SK-N-SH (cell line): ENCODE measurements around the gene AIF1L. TPM values are rescaled to one million over a fixed set of nuclear protein-coding genes. Genes with fewer than 3 reads are reported as not detected.

Experiments
- CTCF ChIA-PET: fragments of 300-600, 350-600 bp; formaldehyde crosslinking; extraction: SDS; loops from one replicate; lab custom pipeline; 2021; lab: Yijun Ruan, JAX
- POLR2A ChIA-PET: fragments of 350-600 bp; sonication (Branson Sonifier 250); formaldehyde crosslinking; extraction: SDS; loops from one replicate; lab custom pipeline; 2020; ENCODE audit warnings: antibody characterized with exemption, inconsistent platforms; lab: Yijun Ruan, JAX
- DNase-seq: peaks from one replicate; pipeline ENCODE4 v3.0.0; 2012
- H2AFZ ChIP-seq: fragments of 200-600 bp; sonication (generic); 2 replicates; pipeline ENCODE4 v1.8.1; 2016; ENCODE audit warnings: antibody characterized with exemption, mild to moderate bottlenecking, low read depth
- H3F3A ChIP-seq: fragments of 200-600 bp; sonication (generic); replicated peaks from 2 replicates; pipeline ENCODE3; 2016; ENCODE audit warnings: antibody characterized with exemption, mild to moderate bottlenecking; ENCODE audit not compliant: insufficient read depth
- H3K27ac ChIP-seq, 2 experiments: fragments of 200-500 bp in 1 of 2; fragments of 200-600 bp in 1 of 2; sonication (Bioruptor generic) in 1 of 2; sonication (generic), shearing (Covaris generic) in 1 of 2; 2 replicates each; pipeline versions ENCODE4 v1.5.1 to v1.6.1; 2014 to 2016; ENCODE audit warnings: low read depth in 2 of 2, inconsistent platforms in 1 of 2, low read length in 1 of 2, mild to moderate bottlenecking in 1 of 2, mixed read lengths in 1 of 2
- H3K27me3 ChIP-seq: fragments of 200-600 bp; sonication (generic), shearing (Covaris generic); 2 replicates; pipeline ENCODE4 v1.6.1; 2016; ENCODE audit warnings: mixed run types; ENCODE audit not compliant: insufficient read depth
- H3K36me3 ChIP-seq, 2 experiments: fragments of 200-500 bp in 1 of 2; fragments of 200-600 bp in 1 of 2; sonication (Bioruptor generic) in 1 of 2; sonication (generic) in 1 of 2; replicated peaks in 1 of 2; 2 replicates each; pipeline versions ENCODE3 to v1.5.1; 2014 to 2016; ENCODE audit warnings: low read length in 1 of 2, mild to moderate bottlenecking in 1 of 2; ENCODE audit not compliant: insufficient read depth in 2 of 2, control insufficient read depth in 1 of 2
- H3K4me1 ChIP-seq, 2 experiments: fragments of 200-500 bp in 1 of 2; fragments of 200-600 bp in 1 of 2; sonication (Bioruptor generic) in 1 of 2; sonication (generic), shearing (Covaris generic) in 1 of 2; 2 replicates each; pipeline versions ENCODE4 v1.5.1 to v1.6.1; 2014 to 2016; ENCODE audit warnings: low read depth in 1 of 2, low read length in 1 of 2, mixed run types in 1 of 2; ENCODE audit not compliant: insufficient read depth in 2 of 2, control insufficient read depth in 1 of 2
- H3K4me2 ChIP-seq: fragments of 200-600 bp; sonication (generic), shearing (Covaris generic); 2 replicates; pipeline ENCODE4 v1.6.1; 2017; ENCODE audit warnings: mixed run types
- H3K4me3 ChIP-seq, 2 experiments: fragments of 200-500 bp in 1 of 2; fragments of 200-600 bp in 1 of 2; sonication (Bioruptor generic) in 1 of 2; sonication (generic), shearing (Covaris generic) in 1 of 2; 2 replicates each; pipeline versions ENCODE4 v1.5.1 to v1.8.1; 2014 to 2016; ENCODE audit warnings: low read depth in 2 of 2, inconsistent platforms in 1 of 2, low read length in 1 of 2, mild to moderate bottlenecking in 1 of 2, mixed read lengths in 1 of 2, moderate library complexity in 1 of 2
- H3K79me2 ChIP-seq: fragments of 200-600 bp; sonication (generic); 2 replicates; pipeline ENCODE4 v1.8.1; 2017; ENCODE audit warnings: mild to moderate bottlenecking; ENCODE audit not compliant: insufficient read depth
- H3K9ac ChIP-seq: fragments of 200-600 bp; sonication (generic); 2 replicates; pipeline ENCODE4 v1.6.1; 2017; ENCODE audit warnings: mixed run types
- H3K9me2 ChIP-seq: fragments of 200-600 bp; sonication (generic); 2 replicates; pipeline ENCODE4 v1.6.1; 2017; ENCODE audit warnings: mixed run types
- H3K9me3 ChIP-seq: fragments of 200-600 bp; sonication (generic); 2 replicates; pipeline ENCODE4 v1.6.1; 2017; ENCODE audit warnings: mixed run types, mild to moderate bottlenecking, moderate library complexity
- H4K20me1 ChIP-seq: fragments of 200-600 bp; sonication (generic); 2 replicates; pipeline ENCODE4 v1.6.1; 2017; ENCODE audit warnings: mild to moderate bottlenecking, mixed run types; ENCODE audit not compliant: insufficient read depth
- CHD2 ChIP-seq: fragments of 150-350 bp; IDR thresholded peaks from 2 replicates; pipeline ENCODE4 v1.6.1; 2018; ENCODE audit warnings: low read length; ENCODE audit not compliant: partially characterized antibody
- EP300 ChIP-seq, 2 experiments: IDR thresholded peaks; 2 replicates each; pipeline versions ENCODE4 v1.4.0 to v1.6.1; 2012; ENCODE audit warnings: borderline replicate concordance in 1 of 2, low read depth in 1 of 2, low read length in 1 of 2
- EZH2phosphoT487 ChIP-seq: fragments of 200-600 bp; sonication (generic); IDR thresholded peaks from 2 replicates; pipeline ENCODE4 v1.6.1; 2017; ENCODE audit warnings: low read depth, mixed run types, mild to moderate bottlenecking, antibody characterized with exemption, moderate library complexity, borderline replicate concordance
- FOSL2 ChIP-seq: IDR thresholded peaks from 2 replicates; pipeline ENCODE4 v1.4.0; 2012; ENCODE audit warnings: low read depth, mild to moderate bottlenecking, moderate library complexity, borderline replicate concordance
- GABPA ChIP-seq: IDR thresholded peaks from 2 replicates; pipeline ENCODE4 v1.4.0; 2012; ENCODE audit warnings: low read depth, mild to moderate bottlenecking
- GATA2 ChIP-seq: sonication (generic); formaldehyde crosslinking; IDR thresholded peaks from 2 replicates; pipeline ENCODE4 v1.5.0; 2020; ENCODE audit warnings: mild to moderate bottlenecking, missing genetic modification reagents
- JUND ChIP-seq: IDR thresholded peaks from 2 replicates; pipeline ENCODE4 v1.4.0; 2012
- MEF2A ChIP-seq: IDR thresholded peaks from 2 replicates; pipeline ENCODE4 v1.4.0; 2012; ENCODE audit warnings: low read depth, borderline replicate concordance
- MXI1 ChIP-seq: IDR thresholded peaks from 2 replicates; pipeline ENCODE4 v1.6.1; 2012; ENCODE audit warnings: mild to moderate bottlenecking, low read depth, low read length, improper control_type of control experiment
- NRF1 ChIP-seq: IDR thresholded peaks from 2 replicates; pipeline ENCODE4 v1.6.1; 2012; ENCODE audit warnings: low read depth, mild to moderate bottlenecking, low read length
- SIN3A ChIP-seq: IDR thresholded peaks from 2 replicates; pipeline ENCODE4 v1.6.1; 2012; ENCODE audit warnings: low read depth, mild to moderate bottlenecking, low read length, moderate library complexity, borderline replicate concordance
- WGBS: methylation state at CpG from one replicate; pipeline ENCODE4 v1.1.6; 2017; ENCODE audit warnings: low lambda C conversion rate; 5-methylcytosine and 5-hydroxymethylcytosine counted together
- polyA plus RNA-seq, 3 experiments: library from polyadenylated mRNA; depleted of rRNA; stranded (reverse); fragments of >200 nt; gene quantifications; 2 replicates each; pipeline ENCODE4 v1.2.3, GENCODE V29; 2012
- TF ChIP-seq, protein P1 (sequence below): fragments of 150-350 bp; IDR thresholded peaks from 2 replicates; pipeline ENCODE4 v1.6.1; 2016; ENCODE audit warnings: mild to moderate bottlenecking, low read depth, low read length
- TF ChIP-seq, protein P2 (sequence below): fragments of 150-350 bp; IDR thresholded peaks from 2 replicates; pipeline ENCODE4 v1.6.1; 2017; ENCODE audit warnings: antibody characterized with exemption, low read length, low read depth, borderline replicate concordance
- TF ChIP-seq, protein P3 (sequence below): IDR thresholded peaks from 2 replicates; pipeline ENCODE4 v1.6.1; 2012; ENCODE audit warnings: mild to moderate bottlenecking, low read depth, low read length, moderate library complexity

AIF1L gene
- polyA plus RNA-seq, 1 of the 3 experiments (the other 2 are of a cell fraction) = 0.26 TPM

DNA sequence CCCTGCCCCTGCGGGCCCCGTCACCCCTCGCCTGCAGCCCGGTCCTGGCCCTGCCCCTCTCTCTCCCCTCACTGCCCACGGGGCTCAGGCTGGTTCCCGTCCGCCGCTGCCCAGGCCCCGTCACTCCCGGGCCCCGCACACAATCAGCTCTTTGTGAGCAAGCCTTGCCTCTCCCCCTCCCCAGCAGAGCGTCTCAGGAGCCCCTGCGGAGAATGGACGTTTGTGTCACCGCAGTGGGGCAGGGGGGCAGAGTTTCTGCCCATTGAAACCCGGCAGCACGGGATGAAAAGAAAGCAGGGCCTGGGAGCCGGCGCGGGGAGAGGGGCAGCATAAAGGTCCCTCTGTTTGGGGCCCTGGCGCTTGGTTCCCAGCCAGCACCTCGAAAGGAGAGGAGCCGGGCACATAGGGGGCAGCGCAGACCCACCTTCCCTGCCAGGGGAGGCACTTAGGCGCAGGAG, 15.6 kb downstream of the AIF1L start:
- H2AFZ ChIP-seq = no peak overlapping the region
- CTCF ChIA-PET = interaction anchor here (1.2 kb wide), 1 partner anchor 51 kb away, joined by 3 read pairs; no protein-coding TSS in a partner anchor
- POLR2A ChIA-PET = no interaction called here

More for the DNA sequence above, 15.6 kb downstream of the AIF1L start:
- no peaks in the 10 kb centered on the region for H3K79me2 ChIP-seq
- H3K9me2 ChIP-seq = no peaks in the 10 kb centered on the region
- H3K27ac ChIP-seq = no peak overlapping the region
- no peak overlapping the region for H3K4me3 ChIP-seq
- TF ChIP-seq GABPA (no peak), SIN3A (no peak), MEF2A (no peak), GATA2 (CRISPR knock-in tag) (no peak), JUND (no peak), EP300 (IDR thresholded peaks at IDR 0.05; ENCODE audit: borderline replicate concordance in 1 of 2, low read depth in 1 of 2, low read length in 1 of 2) (no peak), MXI1 (no peak), CHD2 (no peak), EZH2phosphoT487 (no peak), NRF1 (no peak), FOSL2 (no peak)
- TF ChIP-seq, protein P1, sequence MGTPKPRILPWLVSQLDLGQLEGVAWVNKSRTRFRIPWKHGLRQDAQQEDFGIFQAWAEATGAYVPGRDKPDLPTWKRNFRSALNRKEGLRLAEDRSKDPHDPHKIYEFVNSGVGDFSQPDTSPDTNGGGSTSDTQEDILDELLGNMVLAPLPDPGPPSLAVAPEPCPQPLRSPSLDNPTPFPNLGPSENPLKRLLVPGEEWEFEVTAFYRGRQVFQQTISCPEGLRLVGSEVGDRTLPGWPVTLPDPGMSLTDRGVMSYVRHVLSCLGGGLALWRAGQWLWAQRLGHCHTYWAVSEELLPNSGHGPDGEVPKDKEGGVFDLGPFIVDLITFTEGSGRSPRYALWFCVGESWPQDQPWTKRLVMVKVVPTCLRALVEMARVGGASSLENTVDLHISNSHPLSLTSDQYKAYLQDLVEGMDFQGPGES = no peak
- TF ChIP-seq, protein P2, sequence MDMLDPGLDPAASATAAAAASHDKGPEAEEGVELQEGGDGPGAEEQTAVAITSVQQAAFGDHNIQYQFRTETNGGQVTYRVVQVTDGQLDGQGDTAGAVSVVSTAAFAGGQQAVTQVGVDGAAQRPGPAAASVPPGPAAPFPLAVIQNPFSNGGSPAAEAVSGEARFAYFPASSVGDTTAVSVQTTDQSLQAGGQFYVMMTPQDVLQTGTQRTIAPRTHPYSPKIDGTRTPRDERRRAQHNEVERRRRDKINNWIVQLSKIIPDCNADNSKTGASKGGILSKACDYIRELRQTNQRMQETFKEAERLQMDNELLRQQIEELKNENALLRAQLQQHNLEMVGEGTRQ = no peak
- TF ChIP-seq, protein P3, sequence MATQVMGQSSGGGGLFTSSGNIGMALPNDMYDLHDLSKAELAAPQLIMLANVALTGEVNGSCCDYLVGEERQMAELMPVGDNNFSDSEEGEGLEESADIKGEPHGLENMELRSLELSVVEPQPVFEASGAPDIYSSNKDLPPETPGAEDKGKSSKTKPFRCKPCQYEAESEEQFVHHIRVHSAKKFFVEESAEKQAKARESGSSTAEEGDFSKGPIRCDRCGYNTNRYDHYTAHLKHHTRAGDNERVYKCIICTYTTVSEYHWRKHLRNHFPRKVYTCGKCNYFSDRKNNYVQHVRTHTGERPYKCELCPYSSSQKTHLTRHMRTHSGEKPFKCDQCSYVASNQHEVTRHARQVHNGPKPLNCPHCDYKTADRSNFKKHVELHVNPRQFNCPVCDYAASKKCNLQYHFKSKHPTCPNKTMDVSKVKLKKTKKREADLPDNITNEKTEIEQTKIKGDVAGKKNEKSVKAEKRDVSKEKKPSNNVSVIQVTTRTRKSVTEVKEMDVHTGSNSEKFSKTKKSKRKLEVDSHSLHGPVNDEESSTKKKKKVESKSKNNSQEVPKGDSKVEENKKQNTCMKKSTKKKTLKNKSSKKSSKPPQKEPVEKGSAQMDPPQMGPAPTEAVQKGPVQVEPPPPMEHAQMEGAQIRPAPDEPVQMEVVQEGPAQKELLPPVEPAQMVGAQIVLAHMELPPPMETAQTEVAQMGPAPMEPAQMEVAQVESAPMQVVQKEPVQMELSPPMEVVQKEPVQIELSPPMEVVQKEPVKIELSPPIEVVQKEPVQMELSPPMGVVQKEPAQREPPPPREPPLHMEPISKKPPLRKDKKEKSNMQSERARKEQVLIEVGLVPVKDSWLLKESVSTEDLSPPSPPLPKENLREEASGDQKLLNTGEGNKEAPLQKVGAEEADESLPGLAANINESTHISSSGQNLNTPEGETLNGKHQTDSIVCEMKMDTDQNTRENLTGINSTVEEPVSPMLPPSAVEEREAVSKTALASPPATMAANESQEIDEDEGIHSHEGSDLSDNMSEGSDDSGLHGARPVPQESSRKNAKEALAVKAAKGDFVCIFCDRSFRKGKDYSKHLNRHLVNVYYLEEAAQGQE = no peak
- H3K9me3 ChIP-seq = no peaks in the 10 kb centered on the region
- no peaks in the 10 kb centered on the region for H3K27me3 ChIP-seq
- no peak overlapping the region for H3K4me2 ChIP-seq
- H3K4me1 ChIP-seq = no peaks in the 10 kb centered on the region
- no peak for DNase-seq
- H4K20me1 ChIP-seq = no peaks in the 10 kb centered on the region
- H3K36me3 ChIP-seq = no peaks in the 10 kb centered on the region
- H3K9ac ChIP-seq = no peak overlapping the region
- WGBS = 85% methylated on average over 21 of the region's 25 CpGs
- no peaks in the 10 kb centered on the region for H3F3A ChIP-seq
